GM10266 (cell line): Measurements from ENCODE around the gene KDELR3.

ENCODE experiments used
- DNase-seq: peaks from one replicate; pipeline ENCODE4 v3.0.0; 2012; ENCODE audit errors: extremely low spot score
- TF ChIP-seq, protein P1 (sequence below): IDR thresholded peaks from 2 replicates; pipeline ENCODE4 v1.5.1; 2012; ENCODE audit warnings: mild to moderate bottlenecking, low read depth; ENCODE audit not compliant: control insufficient read depth, insufficient read depth; ENCODE audit errors: missing control alignments

The KDELR3 gene

DNA sequence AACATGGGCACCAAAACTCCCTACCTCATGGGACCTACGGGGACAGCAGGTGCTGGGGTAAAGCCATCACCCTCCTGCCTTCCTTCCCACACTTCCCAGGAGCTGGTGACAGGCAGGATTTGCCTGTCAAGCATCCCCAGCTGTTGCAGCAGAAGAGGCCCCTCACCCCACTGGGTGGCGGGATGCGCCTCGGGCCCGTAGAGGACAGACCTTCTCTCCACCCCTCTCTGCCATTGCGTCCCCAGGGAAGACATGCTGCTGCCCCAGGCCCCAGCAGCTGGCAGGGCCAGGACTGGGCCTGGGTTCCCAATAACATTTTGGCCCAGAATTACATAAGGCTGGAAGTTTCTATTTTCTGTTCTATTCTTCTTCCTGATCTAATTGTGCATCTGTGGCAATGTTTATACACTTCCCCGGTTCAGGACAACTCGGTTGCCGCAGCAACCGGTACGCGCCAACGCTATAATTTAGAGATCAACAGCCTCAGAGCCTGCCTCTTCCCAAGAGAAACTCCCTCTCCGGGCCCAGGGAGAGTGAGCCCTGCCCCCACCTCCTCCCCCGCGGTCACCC, 38.3 kb upstream of the KDELR3 start:
- DNase-seq: no peak
- TF ChIP-seq, protein P1, sequence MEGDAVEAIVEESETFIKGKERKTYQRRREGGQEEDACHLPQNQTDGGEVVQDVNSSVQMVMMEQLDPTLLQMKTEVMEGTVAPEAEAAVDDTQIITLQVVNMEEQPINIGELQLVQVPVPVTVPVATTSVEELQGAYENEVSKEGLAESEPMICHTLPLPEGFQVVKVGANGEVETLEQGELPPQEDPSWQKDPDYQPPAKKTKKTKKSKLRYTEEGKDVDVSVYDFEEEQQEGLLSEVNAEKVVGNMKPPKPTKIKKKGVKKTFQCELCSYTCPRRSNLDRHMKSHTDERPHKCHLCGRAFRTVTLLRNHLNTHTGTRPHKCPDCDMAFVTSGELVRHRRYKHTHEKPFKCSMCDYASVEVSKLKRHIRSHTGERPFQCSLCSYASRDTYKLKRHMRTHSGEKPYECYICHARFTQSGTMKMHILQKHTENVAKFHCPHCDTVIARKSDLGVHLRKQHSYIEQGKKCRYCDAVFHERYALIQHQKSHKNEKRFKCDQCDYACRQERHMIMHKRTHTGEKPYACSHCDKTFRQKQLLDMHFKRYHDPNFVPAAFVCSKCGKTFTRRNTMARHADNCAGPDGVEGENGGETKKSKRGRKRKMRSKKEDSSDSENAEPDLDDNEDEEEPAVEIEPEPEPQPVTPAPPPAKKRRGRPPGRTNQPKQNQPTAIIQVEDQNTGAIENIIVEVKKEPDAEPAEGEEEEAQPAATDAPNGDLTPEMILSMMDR: no peak

- TF ChIP-seq, protein P1: no peak
- no peak for DNase-seq
These were observed 36.5 kb upstream of the KDELR3 start for GRCh38 chr22:38431266-38432010.

DNA sequence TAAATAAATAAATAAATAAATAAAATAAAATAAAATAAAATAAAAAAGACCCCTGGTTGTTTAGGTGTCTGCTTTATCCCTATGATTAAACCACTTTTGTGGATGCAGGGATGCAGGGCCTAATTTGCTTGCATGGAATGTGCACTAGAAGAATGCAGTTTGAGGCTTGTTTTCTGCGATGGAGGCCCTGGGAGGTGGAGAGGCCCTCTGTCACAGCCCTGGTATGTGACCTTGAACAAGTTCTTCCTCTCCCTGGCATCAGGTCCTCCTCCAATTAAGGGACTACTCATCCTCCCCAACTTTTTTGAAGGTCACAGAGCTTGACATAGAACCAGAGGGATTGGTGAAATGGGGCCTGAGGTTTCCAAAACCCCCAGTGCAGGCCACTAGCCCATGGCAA, 35.6 kb upstream of the KDELR3 start:
- no peak for DNase-seq
- TF ChIP-seq, protein P1: no peak

- no peak for DNase-seq
- TF ChIP-seq, protein P1: no peak
These were observed 34.0 kb upstream of the KDELR3 start for GRCh38 chr22:38433871-38434270.

GRCh38 chr22:38435010-38435409, 32.9 kb upstream of the KDELR3 start:
- TF ChIP-seq, protein P1: no peak
- no peak for DNase-seq

- DNase-seq: no peak
These were observed 31.9 kb upstream of the KDELR3 start for GRCh38 chr22:38435965-38436364.

DNA sequence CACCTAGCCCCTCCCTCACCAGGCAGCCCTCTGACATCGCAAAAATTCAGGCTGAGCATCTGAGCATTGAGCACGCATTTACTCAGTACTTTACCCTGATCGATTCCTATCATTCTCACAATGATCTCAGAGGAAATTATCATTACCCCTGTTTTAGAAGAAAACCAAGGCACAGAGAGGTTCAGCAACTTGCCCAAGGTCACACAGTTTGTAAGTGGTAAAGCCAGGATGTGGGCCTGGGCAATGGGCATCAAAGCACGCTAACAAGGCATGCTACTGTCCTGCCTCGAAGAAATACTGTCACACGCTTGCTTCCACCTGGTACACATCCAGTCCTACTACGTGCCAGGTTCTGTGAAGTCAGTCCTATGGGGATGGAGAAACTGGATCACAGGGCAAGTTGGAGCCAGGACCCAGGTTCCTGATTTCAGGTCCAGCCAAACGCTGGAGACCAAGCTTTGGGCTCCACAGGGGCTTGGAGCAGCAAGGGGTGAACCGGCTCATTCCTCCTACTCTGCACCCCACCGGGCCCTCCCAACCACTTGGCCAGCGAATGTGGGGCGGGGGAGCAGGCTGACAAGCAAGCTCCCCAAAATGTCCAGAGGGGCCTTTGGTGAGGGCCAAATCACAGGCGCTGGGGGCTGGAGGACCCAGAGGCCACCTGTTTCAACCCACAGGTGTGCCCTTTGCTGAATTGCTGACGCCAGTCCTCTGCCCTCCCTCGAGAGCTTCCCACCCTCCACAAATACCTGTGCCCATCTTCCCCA, 31.1 kb upstream of the KDELR3 start:
- DNase-seq: no peak
- TF ChIP-seq, protein P1: no peak

More at GRCh38 chr22:38435965-38436364, 31.9 kb upstream of the KDELR3 start:
- TF ChIP-seq, protein P1: no peak
